Ovary (tissue), 9 donors: ENCODE data around the gene LIN28A. TPM values are rescaled to one million over a fixed set of nuclear protein-coding genes. Genes with fewer than 3 reads are reported as not detected.

Source experiments
- DNase-seq, 5 donors: peaks; one replicate each; pipeline ENCODE4 v3.0.0-alpha.2; 2019 to 2020
- H3K27ac ChIP-seq, 2 donors: fragments of 200-600 bp; one replicate each; pipeline versions ENCODE4 v1.5.1 to v1.8.0; 2019 to 2022
- H3K27me3 ChIP-seq: fragments of 200-600 bp; one replicate; pipeline ENCODE4 v1.8.0; 2022
- H3K36me3 ChIP-seq: fragments of 200-600 bp; sonication (generic); one replicate; pipeline ENCODE4 v1.5.1; 2019
- H3K4me1 ChIP-seq: one replicate; pipeline ENCODE4 v1.8.1; 2013; ENCODE audit warnings: mild to moderate bottlenecking, moderate library complexity; ENCODE audit not compliant: insufficient read depth
- H3K4me3 ChIP-seq: fragments of 200-600 bp; sonication (generic); one replicate; pipeline ENCODE4 v1.5.1; 2017
- H3K9me3 ChIP-seq, 2 donors: fragments of 200-600 bp in 1 of 2; sonication (generic) in 1 of 2; one replicate each; pipeline versions ENCODE4 v1.5.1 to v1.8.1; 2013 to 2019; ENCODE audit warnings: mild to moderate bottlenecking in 1 of 2, moderate library complexity in 1 of 2
- EP300 ChIP-seq: sonication (generic); formaldehyde crosslinking; IDR thresholded peaks from one replicate; pipeline ENCODE4 v1.6.1; 2017; ENCODE audit warnings: antibody characterized with exemption
- POLR2A ChIP-seq: fragments of 450-650 bp; IDR thresholded peaks from one replicate; pipeline ENCODE4 v1.6.1; 2017; ENCODE audit warnings: antibody characterized with exemption, mild to moderate bottlenecking, moderate library complexity
- WGBS, 3 donors: extraction: QIAGEN DNeasy Blood & Tissue Kit in 1 of 3; methylation state at CpG; one replicate each; pipeline versions ENCODE4 v1.1.5 to v1.1.7; 2013 to 2017; 5-methylcytosine and 5-hydroxymethylcytosine counted together
- intact Hi-C, 4 donors: fragments of 100-400 bp; cut with DNase I; formaldehyde crosslinking; loops; one replicate each; pipeline versions ENCODE4 v1.11.0 to v1.15.1; 2022 to 2023
- polyA plus RNA-seq, 2 donors: library from polyadenylated mRNA; stranded (reverse); fragments of 200-250 nt in 1 of 2; fragments of 350-450 nt in 1 of 2; fragmentation: Illumina TruSeq in 1 of 2; extraction: RNeasy Lipid Tissue Mini Kit (QIAGEN cat#74804) in 1 of 2; gene quantifications; one replicate each; pipeline ENCODE4 v1.2.3, GENCODE V29; 2013 to 2014
- total RNA-seq, 7 donors: library from RNA; depleted of rRNA in 2 of 7; stranded (reverse); fragments of >200 nt in 2 of 7; fragmentation: NEBNext Ultra II Directional in 3 of 7; extraction: Animal tissue kit (Norgen Biotek cat#: 25700) in 3 of 7; gene quantifications; one replicate each; pipeline versions ENCODE4 v1.1.0 to v1.2.4, GENCODE V29; 2016 to 2023
- TF ChIP-seq, protein P1 (sequence below), 3 donors: fragments of 450-650 bp in 2 of 3; fragments of 200-600 bp in 1 of 3; IDR thresholded peaks; one replicate each; pipeline versions ENCODE4 v1.5.1 to v1.8.0; 2016 to 2022; ENCODE audit warnings: antibody characterized with exemption in 3 of 3, mild to moderate bottlenecking in 1 of 3
- donor health status: DM: no; HTN: no; CAD: no; lungs with moderate emphysema.
- donor health status: DM: no; HTN: no; CAD: no.
- donor health status: Bipolar disorder and iron deficiency.
- donor health status: DM: yes; HTN: yes; CAD: no.
- donor health status: DM: no; HTN: no; CAD: no.
- donor health status: DM: yes; HTN: yes; CAD: no.

LIN28A gene
- total and polyA plus RNA-seq, 9 donors: 1.3 TPM; not detected in 8

DNA sequence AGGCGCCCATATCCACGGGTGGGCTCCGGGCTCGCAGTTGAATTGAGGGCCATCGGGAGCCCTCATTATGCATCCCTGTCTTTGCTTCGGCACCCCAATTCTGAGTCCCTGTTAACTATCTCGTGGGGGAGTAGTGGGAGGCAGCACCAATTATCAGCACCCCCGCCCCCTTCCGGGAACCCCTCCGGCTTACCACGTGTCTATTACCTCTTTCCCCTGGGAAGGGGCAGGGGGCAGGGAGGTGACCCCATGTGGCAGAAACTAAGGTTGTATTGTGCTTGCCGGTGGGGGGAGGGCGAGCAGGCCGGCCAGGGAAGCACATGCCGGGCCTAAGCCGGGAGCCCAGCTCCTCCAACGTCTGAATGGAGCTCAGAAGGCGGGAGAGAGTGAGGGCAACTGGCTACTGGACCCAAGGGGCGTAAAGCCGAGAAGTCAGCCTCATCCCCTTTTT, 1.0 kb downstream of the LIN28A start:
- no peaks in the 10 kb centered on the region for H3K36me3 ChIP-seq
- H3K4me1 ChIP-seq: no peaks in the 10 kb centered on the region
- intact Hi-C loops: no loop called here
- no peak for TF ChIP-seq POLR2A
- TF ChIP-seq, protein P1, sequence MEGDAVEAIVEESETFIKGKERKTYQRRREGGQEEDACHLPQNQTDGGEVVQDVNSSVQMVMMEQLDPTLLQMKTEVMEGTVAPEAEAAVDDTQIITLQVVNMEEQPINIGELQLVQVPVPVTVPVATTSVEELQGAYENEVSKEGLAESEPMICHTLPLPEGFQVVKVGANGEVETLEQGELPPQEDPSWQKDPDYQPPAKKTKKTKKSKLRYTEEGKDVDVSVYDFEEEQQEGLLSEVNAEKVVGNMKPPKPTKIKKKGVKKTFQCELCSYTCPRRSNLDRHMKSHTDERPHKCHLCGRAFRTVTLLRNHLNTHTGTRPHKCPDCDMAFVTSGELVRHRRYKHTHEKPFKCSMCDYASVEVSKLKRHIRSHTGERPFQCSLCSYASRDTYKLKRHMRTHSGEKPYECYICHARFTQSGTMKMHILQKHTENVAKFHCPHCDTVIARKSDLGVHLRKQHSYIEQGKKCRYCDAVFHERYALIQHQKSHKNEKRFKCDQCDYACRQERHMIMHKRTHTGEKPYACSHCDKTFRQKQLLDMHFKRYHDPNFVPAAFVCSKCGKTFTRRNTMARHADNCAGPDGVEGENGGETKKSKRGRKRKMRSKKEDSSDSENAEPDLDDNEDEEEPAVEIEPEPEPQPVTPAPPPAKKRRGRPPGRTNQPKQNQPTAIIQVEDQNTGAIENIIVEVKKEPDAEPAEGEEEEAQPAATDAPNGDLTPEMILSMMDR (IDR thresholded peaks at IDR 0.05): no peak
- no peak for TF ChIP-seq EP300
- no peak for DNase-seq
- no peak overlapping the region for H3K27ac ChIP-seq
- no peaks in the 10 kb centered on the region for H3K9me3 ChIP-seq
- H3K27me3 ChIP-seq: peaks cover 6% of the 10 kb centered on the region
- H3K4me3 ChIP-seq: no peak overlapping the region
- WGBS, 3 donors: 6 to 7% (median 6%) methylated on average over 20 of the region's 20 CpGs

DNA sequence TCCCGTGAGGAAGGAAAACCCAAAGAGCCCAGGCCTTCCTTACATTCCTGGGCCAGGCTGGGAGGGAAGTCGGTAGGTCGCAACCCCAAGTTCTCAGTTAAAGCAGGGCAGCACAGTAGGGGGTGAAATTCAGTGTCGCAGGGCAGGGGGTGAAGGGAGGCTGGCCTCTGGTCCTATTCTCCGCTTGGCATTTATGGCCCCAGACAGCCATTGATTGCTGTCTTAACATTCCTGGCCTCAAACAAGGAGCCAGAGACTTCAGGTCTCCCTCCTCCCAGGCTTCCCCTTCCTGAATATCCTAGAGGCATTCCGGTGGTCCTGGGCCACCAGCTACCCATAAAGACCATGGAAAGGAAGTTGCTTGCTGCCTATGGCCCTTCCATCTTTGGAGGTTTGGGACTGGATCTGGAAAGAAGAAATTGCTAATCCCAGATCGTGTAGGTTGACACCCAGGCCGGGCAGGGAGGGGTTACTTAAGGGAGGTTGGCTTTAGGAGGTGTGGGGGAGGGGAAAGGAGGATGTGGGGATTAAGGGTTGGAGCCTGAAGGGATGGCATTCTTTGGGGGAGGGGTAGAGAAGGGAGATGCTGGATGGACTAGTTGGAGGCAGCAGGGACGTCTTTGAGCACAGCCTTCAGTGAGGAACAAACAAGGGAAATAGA, 1.7 kb downstream of the LIN28A start:
- intact Hi-C loops: no loop called here
- WGBS, 3 donors: 13 to 15% (median 15%) methylated on average over 9 of the region's 9 CpGs
- no peaks in the 10 kb centered on the region for H3K9me3 ChIP-seq
- no peak overlapping the region for H3K27ac ChIP-seq
- no peak for TF ChIP-seq POLR2A
- TF ChIP-seq EP300: no peak
- TF ChIP-seq, protein P1 (IDR thresholded peaks at IDR 0.05): no peak
- no peak overlapping the region for H3K4me3 ChIP-seq
- no peaks in the 10 kb centered on the region for H3K4me1 ChIP-seq
- DNase-seq: no peak
- H3K27me3 ChIP-seq: peaks cover 6% of the 10 kb centered on the region
- H3K36me3 ChIP-seq: no peaks in the 10 kb centered on the region

DNA sequence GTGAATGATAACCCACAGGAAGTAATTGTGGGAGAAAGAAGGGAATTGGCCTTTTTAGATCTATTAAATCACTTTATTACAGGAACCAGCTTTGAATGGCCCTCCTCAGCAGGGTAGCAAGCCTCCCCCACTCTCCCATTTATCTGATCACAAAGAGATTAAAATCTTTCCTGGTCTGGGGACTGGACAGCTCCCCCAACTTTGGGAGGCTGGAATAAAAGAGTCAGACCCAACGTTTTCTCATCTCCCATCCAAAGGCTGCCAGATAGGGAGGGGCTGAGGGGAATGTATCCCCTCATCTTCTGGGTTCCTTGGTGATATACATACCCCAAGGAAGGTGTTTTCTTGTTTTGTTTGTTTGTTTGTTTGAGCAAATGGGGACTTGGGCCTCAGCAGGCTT, 2.4 kb downstream of the LIN28A start:
- peaks cover 6% of the 10 kb centered on the region for H3K27me3 ChIP-seq
- no peaks in the 10 kb centered on the region for H3K36me3 ChIP-seq
- H3K27ac ChIP-seq: no peak overlapping the region
- H3K4me3 ChIP-seq: no peak overlapping the region
- intact Hi-C loops: no loop called here
- no peak for DNase-seq
- TF ChIP-seq POLR2A: no peak
- no peak for TF ChIP-seq EP300
- TF ChIP-seq, protein P1 (IDR thresholded peaks at IDR 0.05): no peak
- 0 to 9% (median 0%) methylated on average over 1 of the region's 1 CpG for WGBS, 3 donors
- no peaks in the 10 kb centered on the region for H3K4me1 ChIP-seq
- H3K9me3 ChIP-seq: no peaks in the 10 kb centered on the region

DNA sequence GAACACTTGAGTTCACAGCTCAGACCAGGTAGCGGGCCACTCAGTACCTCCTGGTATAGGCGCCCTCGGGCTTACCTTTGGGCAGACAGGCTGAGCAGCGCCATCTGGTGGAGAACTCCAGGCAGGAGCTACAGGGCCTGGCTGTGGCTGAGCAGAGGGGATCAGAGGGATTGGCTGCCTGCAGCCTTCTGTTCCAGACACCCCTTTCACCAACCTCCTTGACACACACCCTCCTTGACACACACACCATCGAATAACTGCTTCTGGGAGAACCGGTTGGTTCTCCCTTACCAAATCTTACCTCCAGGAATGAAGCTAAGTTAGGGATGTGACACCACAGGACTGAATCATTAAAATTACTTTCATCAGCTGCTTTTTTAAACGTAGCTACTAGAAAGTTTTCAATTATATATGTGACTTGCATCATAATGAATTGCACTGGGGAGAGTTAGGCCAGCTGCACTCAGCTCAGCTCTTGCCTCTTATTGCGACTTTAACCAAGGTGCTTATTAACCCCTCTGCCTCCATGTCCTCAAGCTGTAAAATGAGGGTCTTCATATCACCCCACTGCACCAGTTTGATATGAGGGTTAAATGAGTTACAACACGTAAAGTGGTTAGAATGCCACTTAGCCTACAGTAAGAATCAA, 6.6 kb downstream of the LIN28A start:
- DNase-seq: peak; percentile 17 to 65 (median 45)
- no peaks in the 10 kb centered on the region for H3K9me3 ChIP-seq
- TF ChIP-seq, protein P1 (IDR thresholded peaks at IDR 0.05): peak in 1 of 3 donors; percentile 15
- no peak for TF ChIP-seq EP300
- 16 to 18% (median 16%) methylated on average over 9 of the region's 9 CpGs for WGBS, 3 donors
- no peak overlapping the region for H3K4me3 ChIP-seq
- no peaks in the 10 kb centered on the region for H3K4me1 ChIP-seq
- H3K27me3 ChIP-seq: no peaks in the 10 kb centered on the region
- intact Hi-C loops: no loop called here
- no peaks in the 10 kb centered on the region for H3K36me3 ChIP-seq
- H3K27ac ChIP-seq: no peak overlapping the region
